Testis (tissue), 3 donors: ENCODE measurements around the gene SLC44A5. TPM values are rescaled to one million over a fixed set of nuclear protein-coding genes. Genes with fewer than 3 reads are reported as not detected.
"Not testable (repeated sequence)": the region's sequence is repeated elsewhere in the genome, so short reads cannot be mapped to it uniquely, and the experiment has no call there.

Experiments
- DNase-seq: peaks from one replicate; pipeline ENCODE4 v3.0.0-alpha.2; 2019
- H3K27ac ChIP-seq, 2 donors: fragments of 200-600 bp; sonication (generic); one replicate each; pipeline ENCODE4 v1.5.1; 2019
- H3K27me3 ChIP-seq: fragments of 200-600 bp; sonication (generic); one replicate; pipeline ENCODE4 v1.5.1; 2019
- H3K36me3 ChIP-seq: fragments of 200-600 bp; sonication (generic); one replicate; pipeline ENCODE4 v1.5.1; 2017; ENCODE audit warnings: low read depth; ENCODE audit errors: missing control alignments
- H3K4me1 ChIP-seq: fragments of 200-600 bp; sonication (generic); one replicate; pipeline ENCODE4 v1.5.1; 2019
- H3K4me3 ChIP-seq, 2 donors: fragments of 200-600 bp; sonication (generic); one replicate each; pipeline ENCODE4 v1.5.1; 2017 to 2019
- H3K9me3 ChIP-seq: fragments of 200-600 bp; sonication (generic); one replicate; pipeline ENCODE4 v1.5.1; 2017
- POLR2A ChIP-seq: fragments of 450-650 bp; IDR thresholded peaks from one replicate; pipeline ENCODE4 v1.6.1; 2017; ENCODE audit warnings: antibody characterized with exemption, mild to moderate bottlenecking, moderate library complexity
- WGBS, 2 donors: methylation state at CpG; one replicate each; pipeline ENCODE4 v1.1.5; 2018; 5-methylcytosine and 5-hydroxymethylcytosine counted together
- intact Hi-C: fragments of 100-400 bp; cut with DNase I; formaldehyde crosslinking; loops from one replicate; pipeline ENCODE4 v1.15.1; 2023; ENCODE audit warnings: low total_unique reads
- polyA plus RNA-seq: library from polyadenylated mRNA; stranded (reverse); fragments of 350-450 nt; fragmentation: Illumina TruSeq; extraction: RNeasy Lipid Tissue Mini Kit (QIAGEN cat#74804); gene quantifications from one replicate; pipeline ENCODE4 v1.2.3, GENCODE V29; 2014; ENCODE audit warnings: low read depth, low replicate concordance; ENCODE audit not compliant: insufficient read depth
- total RNA-seq, 2 donors: library from RNA; depleted of rRNA; stranded (reverse); fragments of >200 nt; gene quantifications; one replicate each; pipeline ENCODE4 v1.2.3, GENCODE V29; 2016
- TF ChIP-seq, protein P1 (sequence below), 3 experiments: fragments of 450-650 bp in 2 of 3; fragments of 200-600 bp in 1 of 3; sonication (generic) in 1 of 3; IDR thresholded peaks; one replicate each; pipeline ENCODE4 v1.5.1; 2016 to 2019; ENCODE audit warnings: antibody characterized with exemption in 3 of 3, mild to moderate bottlenecking in 2 of 3, moderate library complexity in 1 of 3

SLC44A5 gene
- total and polyA plus RNA-seq, 3 donors from 2014 or later: 4.9 to 10.6 (median 4.9) TPM

DNA sequence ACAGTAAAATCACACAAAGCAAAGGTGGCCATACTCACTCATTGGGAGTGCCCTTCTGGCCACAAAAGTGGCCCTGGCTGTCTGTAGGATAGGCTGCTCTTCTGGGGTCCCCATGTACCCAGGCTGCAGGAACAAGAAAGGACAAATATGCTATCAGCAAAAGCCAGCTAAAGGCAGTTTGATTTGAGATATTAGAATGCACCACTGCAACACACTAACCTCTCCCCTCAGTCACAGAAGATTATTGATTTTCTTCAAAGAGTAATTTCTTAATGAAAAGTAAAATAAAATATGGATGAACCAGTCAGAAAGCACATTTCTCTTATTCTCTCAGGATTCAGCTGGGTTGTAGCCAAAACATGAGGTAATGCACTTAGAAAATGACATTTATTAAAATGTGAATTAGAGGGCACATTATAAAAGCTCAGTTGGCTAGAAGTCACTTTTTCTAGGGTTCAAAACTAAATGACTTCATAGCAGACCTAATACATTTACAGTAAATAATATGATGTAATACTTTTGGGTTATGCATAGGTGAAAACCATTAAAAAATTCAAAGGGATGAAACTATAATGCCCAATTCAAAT lies 335.9 kb downstream of the SLC44A5 start:
- Histone ChIP-seq H3K4me1 (no peaks in the 10 kb centered on the region), H3K9me3 (no peaks in the 10 kb centered on the region), H3K27me3 (no peaks in the 10 kb centered on the region), H3K27ac (no peak overlapping the region), H3K4me3 (no peak overlapping the region), H3K36me3 (no peaks in the 10 kb centered on the region)
- no peak for TF ChIP-seq POLR2A
- TF ChIP-seq, protein P1, sequence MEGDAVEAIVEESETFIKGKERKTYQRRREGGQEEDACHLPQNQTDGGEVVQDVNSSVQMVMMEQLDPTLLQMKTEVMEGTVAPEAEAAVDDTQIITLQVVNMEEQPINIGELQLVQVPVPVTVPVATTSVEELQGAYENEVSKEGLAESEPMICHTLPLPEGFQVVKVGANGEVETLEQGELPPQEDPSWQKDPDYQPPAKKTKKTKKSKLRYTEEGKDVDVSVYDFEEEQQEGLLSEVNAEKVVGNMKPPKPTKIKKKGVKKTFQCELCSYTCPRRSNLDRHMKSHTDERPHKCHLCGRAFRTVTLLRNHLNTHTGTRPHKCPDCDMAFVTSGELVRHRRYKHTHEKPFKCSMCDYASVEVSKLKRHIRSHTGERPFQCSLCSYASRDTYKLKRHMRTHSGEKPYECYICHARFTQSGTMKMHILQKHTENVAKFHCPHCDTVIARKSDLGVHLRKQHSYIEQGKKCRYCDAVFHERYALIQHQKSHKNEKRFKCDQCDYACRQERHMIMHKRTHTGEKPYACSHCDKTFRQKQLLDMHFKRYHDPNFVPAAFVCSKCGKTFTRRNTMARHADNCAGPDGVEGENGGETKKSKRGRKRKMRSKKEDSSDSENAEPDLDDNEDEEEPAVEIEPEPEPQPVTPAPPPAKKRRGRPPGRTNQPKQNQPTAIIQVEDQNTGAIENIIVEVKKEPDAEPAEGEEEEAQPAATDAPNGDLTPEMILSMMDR (IDR thresholded peaks at IDR 0.05): no peak
- DNase-seq: no peak
- intact Hi-C loops: no loop called here

DNA sequence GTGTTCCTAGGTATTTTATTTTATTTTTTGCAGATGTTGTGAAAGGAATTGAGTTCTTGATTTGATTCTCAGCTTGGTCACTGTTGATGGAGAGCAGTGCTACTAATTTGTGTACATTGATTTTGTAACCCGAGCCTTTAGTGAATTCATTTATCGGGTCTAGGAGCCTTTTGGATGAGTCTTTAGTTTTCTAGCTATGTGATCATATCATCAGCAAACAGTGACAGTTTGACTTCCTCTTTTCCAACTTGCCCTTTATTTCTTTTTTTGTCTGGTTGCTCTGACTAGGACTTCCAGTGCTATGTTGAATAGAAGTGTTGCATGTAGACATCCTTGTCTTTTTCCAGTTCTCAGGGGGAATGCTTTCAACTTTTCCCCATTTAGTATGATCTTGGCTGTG lies 337.8 kb downstream of the SLC44A5 start:
- TF ChIP-seq, protein P1 (IDR thresholded peaks at IDR 0.05): no peak
- TF ChIP-seq POLR2A: no peak
- Histone ChIP-seq H3K4me1 (no peaks in the 10 kb centered on the region), H3K4me3 (no peak overlapping the region), H3K27ac (no peak overlapping the region), H3K36me3 (no peaks in the 10 kb centered on the region), H3K9me3 (no peaks in the 10 kb centered on the region), H3K27me3 (no peaks in the 10 kb centered on the region)
- WGBS, 2 donors: 90 to 100% methylated on average over 2 of the region's 2 CpGs
- intact Hi-C loops: no loop called here
- no peak for DNase-seq

DNA sequence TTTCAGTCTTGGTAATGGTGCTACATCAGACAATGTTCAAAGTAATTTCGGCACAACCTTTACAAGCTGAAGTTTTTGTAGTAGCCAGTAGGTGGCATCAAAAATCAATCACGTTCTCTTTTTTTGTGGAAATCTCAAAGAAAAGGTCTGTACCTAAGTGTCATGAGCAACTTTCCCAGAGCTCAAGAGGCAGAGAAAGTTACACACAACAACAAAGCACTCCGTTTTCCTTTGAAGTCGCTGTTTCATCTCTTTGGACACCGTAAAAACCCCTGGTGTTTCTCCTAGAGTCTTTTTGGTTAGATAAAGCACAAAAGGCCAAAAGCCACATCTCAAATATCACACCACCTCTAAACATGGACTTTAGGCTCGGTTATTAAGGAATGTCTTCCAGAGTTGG lies 345.1 kb downstream of the SLC44A5 start:
- WGBS, 2 donors: 13 to 21% methylated on average over 6 of the region's 6 CpGs
- H3K4me3 ChIP-seq: no peak overlapping the region
- TF ChIP-seq POLR2A: no peak
- TF ChIP-seq, protein P1 (IDR thresholded peaks at IDR 0.05): peak in 2 of 3 experiments; percentile 45 to 46
- no peak overlapping the region for H3K27ac ChIP-seq
- H3K4me1 ChIP-seq: no peaks in the 10 kb centered on the region
- intact Hi-C loops: no loop called here
- no peaks in the 10 kb centered on the region for H3K27me3 ChIP-seq
- H3K9me3 ChIP-seq: no peaks in the 10 kb centered on the region
- H3K36me3 ChIP-seq: no peaks in the 10 kb centered on the region
- DNase-seq: no peak

DNA sequence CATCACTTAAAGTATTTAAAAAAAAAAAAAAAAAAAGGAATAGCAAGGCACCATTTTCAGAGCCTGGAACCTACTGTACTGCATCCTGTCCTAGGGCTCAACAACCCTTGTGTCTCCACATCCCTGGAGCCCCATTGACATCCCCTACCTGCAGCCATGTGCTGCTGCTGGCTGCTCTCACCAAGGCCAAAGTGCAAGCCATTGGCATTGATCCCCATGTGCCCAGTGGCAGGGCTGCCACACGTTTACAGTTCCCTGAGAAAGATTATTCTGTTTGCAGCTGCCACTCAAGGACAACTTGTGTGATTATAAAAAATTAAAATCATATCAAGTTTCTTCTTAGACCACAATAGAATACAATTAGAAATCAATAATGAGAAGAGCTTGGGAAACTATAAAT lies 346.8 kb downstream of the SLC44A5 start:
- intact Hi-C loops: no loop called here
- H3K27me3 ChIP-seq: no peaks in the 10 kb centered on the region
- no peak overlapping the region for H3K4me3 ChIP-seq
- H3K9me3 ChIP-seq: no peaks in the 10 kb centered on the region
- no peaks in the 10 kb centered on the region for H3K4me1 ChIP-seq
- DNase-seq: no peak
- TF ChIP-seq, protein P1 (IDR thresholded peaks at IDR 0.05): no peak
- no peak for TF ChIP-seq POLR2A
- WGBS, 2 donors: 30 to 47% methylated on average over 1 of the region's 1 CpG
- H3K27ac ChIP-seq: no peak overlapping the region
- no peaks in the 10 kb centered on the region for H3K36me3 ChIP-seq

DNA sequence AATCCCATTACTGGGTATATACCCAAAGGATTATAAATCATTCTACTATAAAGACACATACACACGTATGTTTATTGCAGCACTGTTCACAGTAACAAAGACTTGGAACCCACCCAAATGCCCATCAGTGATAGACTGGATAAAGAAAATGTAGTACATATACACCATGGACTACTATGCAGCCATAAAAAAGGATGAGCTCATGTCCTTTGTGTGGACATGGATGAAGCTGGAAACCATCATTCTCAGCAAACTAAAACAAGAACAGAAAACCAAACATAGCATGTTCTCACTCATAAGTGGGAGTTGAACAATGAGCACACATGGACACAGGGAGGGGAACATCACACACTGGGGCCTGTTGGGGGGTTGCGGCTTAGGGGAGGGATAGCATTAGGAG lies 347.3 kb downstream of the SLC44A5 start:
- intact Hi-C loops, H3K36me3 ChIP-seq, H3K4me1 ChIP-seq, H3K4me3 ChIP-seq, H3K27me3 ChIP-seq, H3K27ac ChIP-seq, H3K9me3 ChIP-seq, DNase-seq: not testable (repeated sequence)
- WGBS, 2 donors: 90 to 96% methylated on average over 2 of the region's 2 CpGs

DNA sequence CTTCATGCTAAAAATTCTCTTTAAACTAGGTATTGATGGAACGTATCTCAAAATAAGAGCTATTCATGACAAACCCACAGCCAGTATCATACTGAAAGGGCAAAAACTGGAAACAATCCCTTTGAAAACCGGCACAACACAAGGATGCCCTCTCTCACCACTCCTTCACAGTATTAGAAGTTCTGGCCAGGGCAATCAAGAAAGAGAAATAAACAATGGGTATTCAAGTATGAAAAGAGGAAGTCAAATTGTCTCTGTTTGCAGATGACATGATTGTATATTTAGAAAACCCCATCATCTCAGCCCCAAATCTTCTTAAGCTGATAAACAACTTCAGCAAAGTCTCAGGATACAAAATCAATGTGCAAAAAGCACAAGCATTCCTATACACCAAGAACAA lies 349.0 kb downstream of the SLC44A5 start:
- DNase-seq, H3K36me3 ChIP-seq, H3K4me3 ChIP-seq, intact Hi-C loops, H3K4me1 ChIP-seq, H3K9me3 ChIP-seq, H3K27me3 ChIP-seq, H3K27ac ChIP-seq: not testable (repeated sequence)
- 83 to 91% methylated on average over 2 of the region's 2 CpGs for WGBS, 2 donors
